HPDE6-E6E7 (cell line): ENCODE results near the gene AMN1.
A peak's percentile ranks its signal among the peaks of the same experiment; 100 is the strongest.
"Not testable (repeated sequence)": the region's sequence is repeated elsewhere in the genome, so short reads cannot be mapped to it uniquely, and the experiment has no call there.

ENCODE experiments used
- DNase-seq: peaks from one replicate; pipeline ENCODE4 v3.0.0; 2011; ENCODE audit warnings: missing footprints; ENCODE audit errors: extremely low spot score

Gene AMN1

DNA sequence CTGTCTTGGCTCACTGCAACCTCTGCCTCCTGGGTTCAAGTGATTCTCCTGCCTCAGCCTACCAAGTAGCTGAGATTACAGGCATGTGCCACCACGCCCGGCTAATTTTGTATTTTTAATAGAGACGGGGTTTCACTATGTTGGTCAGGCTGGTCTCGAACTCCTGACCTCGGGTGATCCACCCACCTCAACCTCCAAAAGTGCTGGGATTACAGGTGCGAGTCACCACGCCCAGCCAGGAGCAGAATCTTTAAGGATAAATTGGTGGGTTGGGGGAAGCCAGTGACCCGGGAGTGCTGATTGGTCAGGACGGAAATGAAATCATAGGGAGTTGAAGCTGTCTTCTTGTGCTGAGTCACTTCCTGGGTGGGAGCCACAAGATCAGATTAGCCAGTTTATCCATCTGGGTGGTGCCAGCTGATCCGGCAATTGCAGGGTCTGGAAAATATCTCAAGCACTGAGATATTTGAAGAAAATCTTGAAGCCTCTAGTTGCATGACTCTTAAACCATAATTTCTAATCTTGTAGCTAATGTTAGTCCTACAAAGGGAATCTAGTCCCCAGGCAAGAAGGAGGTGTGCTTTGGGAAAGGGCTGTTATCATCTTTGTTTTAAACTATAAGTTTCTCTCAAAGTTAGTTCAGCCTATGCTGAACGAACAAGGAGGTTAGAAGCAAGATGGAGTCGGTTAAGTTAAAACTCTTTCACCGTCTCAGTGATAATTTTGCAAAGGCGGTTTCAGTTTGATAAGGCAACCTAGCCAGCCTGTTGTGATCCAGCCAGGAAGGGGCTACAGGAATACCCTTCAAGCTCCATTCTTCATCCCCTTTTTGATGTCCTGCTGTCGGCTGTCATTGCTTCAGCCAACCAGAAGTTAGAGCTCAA is 5.0 kb upstream of the AMN1 start:
- not testable (repeated sequence) for DNase-seq

DNA sequence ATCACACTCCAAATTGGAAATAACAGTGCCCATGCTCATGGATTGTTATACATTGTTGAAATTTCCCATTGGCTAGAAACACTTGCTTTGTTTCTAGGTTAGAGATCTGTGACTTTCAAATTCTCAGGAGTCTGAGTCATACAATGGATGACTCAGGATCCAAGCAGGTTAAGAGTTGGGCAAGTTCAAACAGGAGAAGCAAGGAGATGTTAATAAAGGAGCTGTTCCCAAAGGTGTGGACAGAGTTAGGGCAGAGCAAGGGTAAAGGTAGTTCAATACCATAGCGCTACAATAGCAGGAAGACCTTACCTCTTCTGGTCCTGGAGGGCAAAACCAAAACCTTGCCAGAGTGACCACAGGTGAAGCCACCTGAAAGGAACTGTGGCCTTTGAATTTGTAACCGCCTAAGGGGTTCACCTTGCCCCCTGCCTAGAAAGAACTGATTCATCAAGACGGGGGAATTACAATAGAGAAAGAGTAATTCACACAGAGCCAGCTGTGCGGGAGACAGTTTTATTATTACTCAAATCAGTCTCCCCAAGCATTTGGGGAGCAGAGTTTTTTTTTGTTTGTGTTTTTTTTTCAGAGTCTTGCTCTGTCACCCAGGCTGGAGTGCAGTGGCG is 4.2 kb upstream of the AMN1 start:
- DNase-seq, result peak; percentile 84

DNA sequence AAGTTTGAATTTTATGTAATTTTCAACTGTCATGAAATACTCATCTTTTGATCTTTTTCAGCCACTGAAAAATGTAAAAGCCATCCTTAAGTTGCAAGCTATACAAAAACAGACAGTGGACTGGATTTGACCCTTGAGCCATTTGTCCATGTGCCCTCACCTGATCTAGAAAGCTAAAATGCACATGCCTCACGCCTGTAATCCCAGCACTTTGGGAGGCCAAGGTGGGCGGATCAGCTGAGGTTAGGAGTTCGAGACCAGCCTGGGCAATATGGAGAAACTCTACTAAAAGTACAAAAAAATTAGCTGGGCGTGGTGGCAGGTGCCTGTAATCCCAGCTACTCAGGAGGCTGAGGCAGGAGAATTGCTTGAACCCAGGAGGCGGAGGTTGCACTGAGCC is 2.4 kb upstream of the AMN1 start:
- not testable (repeated sequence) for DNase-seq

DNA sequence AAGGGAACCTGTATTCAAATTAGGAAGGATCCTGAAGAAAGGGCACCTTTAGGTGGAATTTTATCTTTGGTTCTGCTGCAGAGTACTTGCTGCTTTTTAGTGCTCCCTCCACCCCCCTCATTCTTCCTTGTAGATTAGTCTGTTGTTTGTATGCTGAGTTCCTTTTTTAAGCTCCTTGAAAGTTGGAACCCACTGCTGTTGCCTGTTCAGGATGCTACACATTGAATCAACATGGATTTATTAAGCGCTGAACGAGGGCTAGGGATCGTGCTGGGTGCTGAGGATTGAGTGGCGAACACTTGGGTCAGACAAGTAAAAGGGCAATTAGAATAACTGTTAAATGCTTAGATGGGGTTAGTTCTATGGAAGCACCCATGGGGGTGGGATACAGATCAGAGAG is 884 bp upstream of the AMN1 start:
- DNase-seq, result no peak

DNA sequence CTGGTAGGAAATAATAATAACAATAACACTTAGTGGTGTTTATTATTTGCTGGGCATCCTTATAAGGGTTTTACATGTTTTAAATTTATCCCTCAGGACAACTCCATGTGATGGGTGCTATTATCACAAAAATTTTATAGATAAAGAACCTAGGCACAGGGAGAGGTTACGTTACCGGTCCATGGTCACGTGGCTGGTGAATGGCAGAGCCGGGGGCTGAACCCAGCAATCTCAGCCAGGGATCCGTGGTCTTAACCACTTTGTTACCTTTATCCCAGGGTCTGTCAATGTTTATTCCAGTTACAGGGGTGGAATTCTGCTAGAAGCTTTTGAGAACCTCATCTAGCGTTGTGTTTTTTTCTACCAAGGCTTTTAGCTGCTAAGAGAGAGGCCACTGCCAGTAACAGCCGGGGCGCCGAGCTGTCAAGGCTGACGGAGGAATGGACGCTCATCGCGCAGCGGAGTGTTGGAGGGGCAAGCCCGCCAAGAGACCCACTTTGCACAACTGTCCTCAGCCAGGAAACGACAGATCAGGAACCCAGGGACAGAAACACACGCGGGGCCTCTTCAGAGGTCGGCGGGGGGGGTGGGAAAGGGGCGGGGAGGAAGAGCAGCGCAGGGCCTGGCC is 418 bp downstream of the AMN1 start:
- peak; percentile 32 for DNase-seq

DNA sequence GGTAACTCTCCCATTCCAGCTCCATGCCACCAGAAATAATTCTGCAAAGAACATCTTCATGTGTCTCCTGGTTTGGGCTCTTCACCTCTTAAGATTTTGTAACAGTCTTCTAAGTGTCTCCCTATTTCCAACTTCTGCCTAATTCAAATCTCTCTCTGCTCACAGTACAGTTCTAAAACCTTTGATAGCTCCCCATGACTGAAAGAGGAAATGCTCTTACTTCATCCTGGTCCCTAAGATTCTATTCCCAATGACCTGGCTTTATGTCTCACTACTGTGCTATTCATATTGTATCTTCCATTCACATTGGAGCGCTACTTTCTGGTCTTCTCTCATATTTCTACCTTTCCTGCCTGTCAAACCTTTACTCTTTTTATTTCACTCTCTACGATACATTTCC is 1.6 kb downstream of the AMN1 start:
- DNase-seq, result no peak

DNA sequence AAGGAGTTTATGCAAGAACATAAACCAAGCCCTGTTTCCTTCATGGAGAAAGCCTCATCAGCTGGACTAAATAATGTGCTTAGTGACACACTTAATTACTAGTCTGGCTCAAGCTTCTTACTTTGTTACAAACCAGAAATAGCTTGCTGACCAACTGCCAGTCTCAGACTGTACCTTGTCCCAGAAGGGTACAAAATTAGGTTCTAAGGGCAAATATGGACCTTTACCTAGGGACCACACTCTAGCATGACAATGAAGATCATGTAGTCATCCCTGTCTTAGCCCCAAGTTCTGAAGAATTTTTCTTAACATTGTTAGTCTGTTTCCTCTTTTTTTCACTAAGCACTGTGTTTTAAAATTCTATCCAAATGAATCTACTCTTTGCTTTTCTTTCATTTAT is 2.2 kb downstream of the AMN1 start:
- no peak for DNase-seq

DNA sequence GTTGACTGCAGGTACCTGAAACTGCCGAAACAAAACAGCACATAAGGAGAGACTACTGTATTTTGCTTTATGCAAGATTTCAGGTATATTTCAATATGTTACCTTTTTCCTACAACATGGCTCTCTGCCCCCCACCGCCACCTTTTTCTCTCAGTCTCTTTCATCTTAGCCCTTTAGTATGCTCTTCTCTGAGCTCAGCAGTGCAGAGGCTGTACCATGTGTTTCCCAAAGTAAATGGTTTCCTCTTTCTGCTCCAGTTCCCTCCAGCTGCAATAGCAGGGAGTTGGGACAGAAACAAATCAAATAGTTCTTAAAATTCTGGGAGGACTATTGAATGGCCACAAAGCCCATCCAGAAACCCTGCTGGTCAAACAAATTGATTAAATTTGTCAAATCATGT is 4.3 kb downstream of the AMN1 start:
- no peak for DNase-seq

DNA sequence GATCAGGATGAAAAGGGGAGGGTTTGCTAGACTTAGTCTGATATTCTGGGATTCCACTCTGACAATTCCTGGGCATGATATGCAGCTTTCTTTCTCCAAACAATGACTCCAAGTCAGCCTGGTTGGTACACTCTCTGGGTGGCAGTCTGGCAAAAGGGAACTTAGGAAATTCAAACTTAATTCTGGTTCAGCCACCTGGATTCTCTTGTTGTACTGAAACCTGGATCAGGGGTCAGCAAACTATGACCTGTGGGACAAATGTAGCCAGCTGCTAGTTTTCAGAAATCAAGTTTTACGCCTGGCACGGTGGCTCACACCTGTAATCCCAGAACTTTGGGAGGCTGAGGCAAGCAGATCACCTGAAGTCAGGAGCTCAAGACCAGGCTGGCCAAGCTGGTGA is 6.2 kb downstream of the AMN1 start:
- no peak for DNase-seq

DNA sequence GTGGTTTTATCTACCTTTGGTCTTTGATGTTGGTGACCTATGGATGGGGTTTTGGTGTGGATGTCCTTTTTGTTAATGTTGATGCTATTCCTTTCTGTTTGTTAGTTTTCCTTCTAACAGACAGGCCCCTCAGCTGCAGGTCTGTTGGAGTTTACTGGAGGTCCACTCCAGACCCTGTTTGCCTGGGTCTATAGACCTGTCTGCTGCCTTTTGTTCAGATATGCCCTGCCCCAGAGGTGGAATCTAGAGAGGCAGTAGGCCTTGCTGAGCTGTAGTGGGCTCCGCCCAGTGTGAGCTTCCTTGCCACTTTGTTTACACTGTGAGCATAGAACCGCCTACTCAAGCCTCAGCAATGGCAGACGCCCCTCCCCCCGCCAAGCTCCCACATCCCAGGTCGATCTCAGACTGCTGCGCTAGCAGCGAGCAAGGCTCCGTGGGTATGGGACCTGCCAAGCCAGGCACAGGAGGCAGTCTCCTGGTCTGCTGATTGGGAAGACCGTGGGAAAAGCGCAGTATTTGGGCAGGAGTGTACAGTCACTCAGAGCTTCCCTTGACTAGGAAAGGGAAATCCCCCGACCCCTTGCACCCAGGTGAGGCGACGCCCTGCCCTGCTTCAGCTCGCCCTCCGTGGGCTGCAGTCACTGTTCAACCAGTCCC is 10.2 kb downstream of the AMN1 start:
- not testable (repeated sequence) for DNase-seq

DNA sequence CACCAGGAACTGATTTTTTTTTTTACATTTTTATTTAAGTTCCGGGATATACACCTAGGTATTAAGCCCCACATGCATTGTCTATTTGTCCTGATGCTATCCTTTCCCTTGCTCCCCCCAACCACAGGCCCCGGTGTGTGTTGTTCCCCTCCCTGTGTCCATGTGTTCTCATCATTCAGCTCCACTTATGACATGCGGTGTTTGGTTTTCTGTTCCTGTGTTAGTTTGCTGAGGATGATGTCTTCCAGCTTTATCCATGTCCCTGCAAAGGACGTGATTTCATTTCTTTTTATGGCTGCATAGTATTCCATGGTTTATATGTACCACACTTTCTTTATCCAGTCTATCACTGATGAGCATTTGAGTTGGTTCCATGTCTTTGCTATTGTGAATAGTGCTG is 11.8 kb downstream of the AMN1 start:
- DNase-seq, result not testable (repeated sequence)

DNA sequence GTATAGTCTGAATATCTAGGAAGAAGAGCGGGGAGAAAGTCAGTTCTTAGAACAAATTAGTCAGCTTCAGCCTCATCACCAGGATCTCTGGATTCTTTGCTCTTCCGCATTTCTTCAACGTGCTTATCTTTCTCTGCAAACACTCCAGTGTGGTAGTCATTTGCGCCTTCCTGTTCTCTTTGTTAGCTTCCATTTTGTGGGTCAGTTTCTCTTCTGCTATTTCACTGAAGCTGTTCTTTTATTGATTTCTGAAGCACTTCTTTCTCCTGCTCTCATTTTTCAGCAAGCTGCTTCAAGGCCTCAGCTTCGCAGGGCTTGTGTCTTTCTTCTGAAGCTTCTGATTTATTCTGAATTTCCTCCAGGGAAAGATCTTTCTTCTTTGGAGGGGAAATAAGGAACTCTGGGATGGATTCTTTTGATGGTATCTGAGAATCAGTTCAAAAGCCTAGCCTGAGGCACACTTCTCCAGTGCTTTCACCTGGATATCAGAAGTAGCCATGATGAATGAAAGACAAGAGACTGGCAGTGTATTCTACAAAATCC is 13.5 kb downstream of the AMN1 start:
- DNase-seq, result no peak

DNA sequence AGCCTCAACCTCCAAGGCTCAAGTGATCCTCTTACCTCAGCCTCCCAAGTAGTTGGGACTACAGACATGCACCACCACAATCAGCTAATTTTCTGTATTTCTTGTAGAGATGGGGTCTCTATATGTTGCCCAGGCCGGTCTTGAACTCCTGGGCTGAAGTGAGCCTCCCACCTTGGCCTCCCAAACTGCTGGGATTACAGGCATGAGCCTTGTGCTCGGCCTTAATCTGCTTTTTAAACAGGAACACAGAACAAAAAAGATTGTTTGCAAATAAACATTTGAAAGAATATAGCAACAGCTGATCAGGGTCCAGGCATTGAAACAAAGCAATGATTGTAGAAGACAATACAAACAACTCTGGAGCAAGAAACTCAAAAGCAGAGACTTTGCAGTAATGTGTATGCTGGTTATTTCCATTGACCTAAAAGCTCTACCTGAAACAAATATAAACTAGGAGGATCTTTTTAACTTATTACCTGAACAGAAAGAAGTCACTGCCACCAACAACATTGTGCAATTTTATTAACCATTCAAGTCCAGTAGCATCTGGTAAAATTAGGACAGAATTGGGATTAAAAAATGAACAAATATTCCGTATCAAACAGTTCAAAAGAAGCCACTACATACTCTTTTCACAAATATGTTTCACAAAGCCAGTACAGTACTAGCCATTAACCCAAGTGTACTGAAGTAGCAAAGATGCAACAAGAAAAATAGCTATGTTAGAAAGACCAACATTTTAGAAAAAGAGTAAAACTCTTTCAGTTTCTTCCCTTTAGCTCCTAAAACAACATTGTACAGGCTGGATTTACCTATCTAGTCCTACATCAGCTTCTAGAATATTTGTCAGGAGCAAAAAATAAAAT is 14.2 kb downstream of the AMN1 start:
- no peak for DNase-seq

DNA sequence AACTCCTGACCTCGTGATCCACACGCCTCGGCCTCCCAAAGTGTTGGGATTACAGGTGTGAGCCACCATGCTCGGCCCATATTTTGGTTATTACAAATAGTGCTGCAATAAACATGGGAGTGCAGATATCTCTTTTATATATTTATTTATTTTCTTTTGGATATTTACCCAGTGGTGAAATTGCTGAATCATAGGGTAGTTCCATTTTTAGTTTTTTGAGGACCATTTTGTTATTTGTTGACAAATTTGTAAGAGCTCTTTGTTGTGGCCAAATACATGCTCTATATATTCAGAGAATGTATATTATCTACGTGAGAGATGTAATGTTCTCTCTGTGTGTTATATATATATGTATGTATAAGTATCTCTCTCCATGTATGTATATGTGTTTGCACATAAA is 15.9 kb downstream of the AMN1 start:
- no peak for DNase-seq

DNA sequence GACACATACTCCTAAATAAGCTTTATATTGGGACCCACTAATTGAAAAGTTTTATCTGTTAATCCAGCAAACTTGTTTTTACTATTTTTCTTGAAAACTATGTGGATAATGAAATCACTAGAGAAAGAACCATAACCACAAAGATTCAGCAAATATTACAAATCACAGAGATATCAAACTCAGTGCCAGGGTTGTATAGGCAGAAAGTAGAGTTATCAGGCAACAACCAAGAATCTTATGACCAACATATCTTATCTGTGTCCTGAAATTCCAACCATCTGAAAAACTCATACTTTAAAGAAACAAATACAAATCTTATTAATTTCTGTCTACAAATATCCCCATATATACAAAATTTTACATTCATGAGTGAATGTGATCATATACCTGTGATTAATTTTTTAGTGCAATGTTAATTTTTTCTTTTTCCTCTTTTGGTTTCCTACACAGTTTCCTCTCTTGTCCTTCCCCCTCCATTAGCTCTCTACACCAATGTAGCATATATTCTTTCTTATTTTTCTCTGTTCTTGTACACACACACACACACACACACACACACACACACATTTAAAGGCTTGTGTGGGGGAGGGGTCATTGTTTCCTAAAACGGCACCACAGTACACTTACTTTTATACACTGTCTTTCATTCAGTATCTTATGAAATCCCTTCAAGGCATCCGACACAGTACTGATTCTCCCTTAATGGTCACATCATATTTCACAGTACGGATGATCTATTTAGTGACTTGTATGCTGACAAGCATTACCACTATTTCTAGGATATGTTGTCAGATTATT is 18.6 kb downstream of the AMN1 start:
- no peak for DNase-seq

DNA sequence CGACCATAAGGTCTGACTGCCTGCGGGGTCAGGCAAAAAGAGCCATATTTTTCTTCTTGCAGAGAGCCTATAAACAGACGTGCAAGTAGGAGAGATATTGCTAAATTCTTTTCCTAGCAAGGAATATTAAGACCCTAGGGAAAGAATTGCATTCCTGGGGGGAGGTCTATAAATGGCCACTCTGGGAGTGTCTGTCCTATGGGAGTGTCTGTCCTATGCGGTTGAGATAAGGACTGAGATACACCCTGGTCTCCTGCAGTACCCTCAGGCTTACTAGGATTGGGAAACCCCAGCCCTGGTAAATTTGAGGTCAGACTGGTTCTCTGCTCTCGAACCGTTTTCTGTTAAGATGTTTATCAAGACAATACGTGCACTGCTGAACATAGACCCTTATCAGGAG is 20.7 kb downstream of the AMN1 start:
- DNase-seq, result not testable (repeated sequence)

DNA sequence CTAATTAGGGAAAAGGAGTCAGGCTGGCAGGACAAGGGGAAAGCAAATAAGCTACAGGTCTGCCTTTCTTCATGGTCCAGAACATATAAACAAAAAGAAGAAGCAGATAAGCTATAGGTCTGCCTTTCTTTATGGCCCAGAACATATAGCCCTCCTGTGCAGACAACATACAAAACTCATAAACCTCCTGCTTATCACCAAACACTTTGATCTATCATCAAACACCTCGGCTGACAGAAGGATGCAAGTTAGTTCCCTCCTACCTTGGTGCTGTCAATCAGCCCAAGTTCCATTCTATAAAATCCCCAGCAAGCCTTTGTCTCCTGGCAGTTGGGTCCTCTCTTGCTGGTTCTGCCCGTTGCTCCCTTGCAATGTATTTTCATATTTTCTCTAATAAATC is 23.2 kb downstream of the AMN1 start:
- no peak for DNase-seq

DNA sequence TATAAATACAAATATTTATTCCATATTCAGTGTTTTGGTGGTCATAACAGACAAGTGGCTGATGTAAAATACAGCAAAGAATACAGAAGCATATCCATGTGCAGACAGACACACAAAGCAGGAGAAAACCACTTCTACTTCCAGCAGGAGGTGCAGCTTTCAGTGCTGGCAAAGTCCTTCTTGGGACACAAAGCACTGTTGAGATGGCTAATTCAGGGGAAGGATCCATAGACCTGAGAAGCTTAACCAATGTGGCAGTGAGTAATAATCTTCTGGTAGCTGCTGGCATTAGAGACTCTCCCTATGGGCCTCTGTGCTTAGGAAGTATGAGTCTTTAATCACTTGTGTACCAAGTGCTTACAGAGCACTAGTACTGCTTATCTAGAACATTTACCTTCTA is 26.8 kb downstream of the AMN1 start:
- DNase-seq, result no peak

DNA sequence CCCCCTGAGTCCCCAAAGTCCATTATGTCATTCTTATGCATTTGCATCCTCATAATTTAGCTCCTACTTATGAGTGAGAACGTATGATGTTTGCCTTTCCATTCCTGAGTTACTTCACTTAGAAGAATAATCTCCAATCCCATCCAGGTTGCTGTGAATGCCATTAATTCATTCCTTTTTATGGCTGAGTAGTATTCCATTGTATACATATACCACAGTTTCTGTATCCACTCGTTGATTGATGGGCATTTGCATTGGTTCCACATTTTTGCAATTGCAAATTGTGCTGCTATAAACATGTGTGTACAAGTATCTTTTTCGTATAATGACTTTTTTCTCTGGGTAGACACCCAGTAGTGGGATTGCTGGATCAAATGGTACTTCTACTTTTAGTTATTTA is 38.9 kb downstream of the AMN1 start:
- not testable (repeated sequence) for DNase-seq

DNA sequence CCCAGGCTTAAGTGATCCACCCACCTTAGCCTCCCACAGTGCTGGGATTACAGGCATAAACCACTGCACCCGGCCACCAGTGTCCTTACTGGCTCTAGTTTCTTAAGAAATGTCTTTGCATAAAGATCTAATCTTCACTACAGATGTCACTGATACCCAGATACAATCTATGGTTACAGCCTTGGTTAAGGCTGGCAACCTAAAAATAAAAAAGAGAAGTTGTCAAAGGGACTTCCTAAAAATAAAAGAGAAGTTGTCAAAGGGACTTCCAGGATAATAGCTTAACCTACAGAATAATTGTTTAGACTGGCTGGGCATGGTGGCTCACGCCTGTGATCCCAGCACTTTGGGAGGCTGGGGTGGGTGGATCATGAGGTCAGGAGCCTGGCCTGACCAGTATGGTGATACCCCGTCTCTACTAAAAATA is 41.7 kb downstream of the AMN1 start:
- DNase-seq, result no peak
